Astrocyte (in vitro differentiated cells and primary cell): ENCODE data around the gene LAS1L.

Source experiments
- CTCF ChIP-seq: IDR thresholded peaks from 2 replicates; pipeline ENCODE4 v1.5.1; 2011; ENCODE audit warnings: low read depth, mild to moderate bottlenecking, inconsistent platforms, low read length, moderate library complexity; ENCODE audit not compliant: insufficient read depth
- EZH2 ChIP-seq: IDR thresholded peaks from 2 replicates; pipeline ENCODE4 v1.6.1; 2012; ENCODE audit warnings: mild to moderate bottlenecking, low read length, inconsistent platforms; ENCODE audit not compliant: insufficient read depth

- TF ChIP-seq CTCF (no peak), EZH2 (no peak)
Measured at GRCh38 chrX:65491620-65492019, 43.0 kb downstream of the LAS1L start.
